Measurements from ENCODE around the gene DOCK2. TPM values are rescaled to one million over a fixed set of nuclear protein-coding genes. Genes with fewer than 3 reads are reported as not detected.

DOCK2 gene
- total and polyA plus RNA-seq, 2 of the 8 experiments (the other 6 are each of a cell fraction or from before 2014, with no cell fraction given), result 3.9 to 5.7 TPM

DNA sequence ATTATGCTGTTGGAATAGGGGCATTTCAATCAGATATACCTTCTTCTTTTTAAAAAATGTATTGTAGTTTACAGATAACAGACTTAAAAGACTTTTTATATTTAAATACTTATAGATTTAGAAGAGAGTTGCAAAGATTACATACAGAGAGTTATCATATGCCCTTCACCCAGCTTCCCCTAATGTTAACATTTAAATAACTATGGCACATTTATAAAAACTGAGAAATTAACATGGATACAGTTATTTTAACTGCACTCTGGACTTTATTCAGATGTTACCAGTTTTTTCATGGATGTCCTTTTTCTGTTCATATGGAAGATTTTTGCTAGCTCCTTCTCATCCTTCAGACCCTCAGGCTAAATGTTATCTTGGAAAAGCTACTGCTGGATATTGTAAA lies 123.2 kb downstream of the DOCK2 start (continued):
- TF ChIP-seq ATF3 (IDR thresholded peaks at IDR 0.05; ENCODE audit: insufficient read depth, low read depth, low read length), result no peak
- TF ChIP-seq RBBP5 (IDR thresholded peaks at IDR 0.05; ENCODE audit: borderline replicate concordance, low read depth, low read length), result no peak
- no peak for TF ChIP-seq SUZ12 (IDR thresholded peaks at IDR 0.05; ENCODE audit: low read length)
- no peak for TF ChIP-seq KDM1A (IDR thresholded peaks at IDR 0.05; ENCODE audit: borderline replicate concordance, low read length)
- TF ChIP-seq CTBP2 (IDR thresholded peaks at IDR 0.05; ENCODE audit: borderline replicate concordance, insufficient read depth, insufficient read length, low read length), result no peak
- TF ChIP-seq ASH2L (IDR thresholded peaks at IDR 0.05; ENCODE audit: low read length), result no peak
- no peak for TF ChIP-seq ZNF274 (IDR thresholded peaks at IDR 0.05; ENCODE audit: borderline replicate concordance, extremely low read depth, low read length)
- no peak for TF ChIP-seq KDM4A (IDR thresholded peaks at IDR 0.05; ENCODE audit: low read depth, low read length, severe bottlenecking)
- no peak for TF ChIP-seq SIN3A (conservative IDR thresholded peaks at IDR 0.05 in 1 of 2, IDR thresholded peaks at IDR 0.05 in 1 of 2; ENCODE audit: low read depth in 1 of 2, low read length in 2 of 2)
- no peak for TF ChIP-seq NRF1 (IDR thresholded peaks at IDR 0.05; ENCODE audit: low read depth, low read length)
- no peak for TF ChIP-seq TAF1 (IDR thresholded peaks at IDR 0.05; ENCODE audit: low read depth, low read length)
- no peak for TF ChIP-seq JUND (IDR thresholded peaks at IDR 0.05; ENCODE audit: low read length)
- TF ChIP-seq JUN (IDR thresholded peaks at IDR 0.05; ENCODE audit: low read depth, low read length), result no peak
- no peak for TF ChIP-seq POLR2AphosphoS5 (IDR thresholded peaks at IDR 0.05; ENCODE audit: low read depth, low read length)
- TF ChIP-seq TBP (IDR thresholded peaks at IDR 0.05; ENCODE audit: low read depth, low read length), result no peak
- TF ChIP-seq KDM5A (IDR thresholded peaks at IDR 0.05; ENCODE audit: low read length), result no peak
- TF ChIP-seq, protein P1, sequence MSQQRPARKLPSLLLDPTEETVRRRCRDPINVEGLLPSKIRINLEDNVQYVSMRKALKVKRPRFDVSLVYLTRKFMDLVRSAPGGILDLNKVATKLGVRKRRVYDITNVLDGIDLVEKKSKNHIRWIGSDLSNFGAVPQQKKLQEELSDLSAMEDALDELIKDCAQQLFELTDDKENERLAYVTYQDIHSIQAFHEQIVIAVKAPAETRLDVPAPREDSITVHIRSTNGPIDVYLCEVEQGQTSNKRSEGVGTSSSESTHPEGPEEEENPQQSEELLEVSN (IDR thresholded peaks at IDR 0.05), result no peak
- no peak for TF ChIP-seq CHD2 (IDR thresholded peaks at IDR 0.05; ENCODE audit: low read length)
